Suprapubic skin (tissue), 4 donors: ENCODE measurements around the gene TXNDC8.

Source experiments
- EP300 ChIP-seq: sonication (generic); formaldehyde crosslinking; IDR thresholded peaks from one replicate; pipeline ENCODE4 v1.6.1; 2017; ENCODE audit warnings: antibody characterized with exemption
- POLR2A ChIP-seq, 2 donors: fragments of 450-650 bp; IDR thresholded peaks; one replicate each; pipeline ENCODE4 v1.6.1; 2017; ENCODE audit warnings: antibody characterized with exemption in 2 of 2, mild to moderate bottlenecking in 2 of 2, moderate library complexity in 2 of 2
- POLR2AphosphoS5 ChIP-seq, 3 donors: sonication (generic); formaldehyde crosslinking; IDR thresholded peaks; one replicate each; pipeline ENCODE4 v1.6.1; 2017; ENCODE audit warnings: antibody characterized with exemption in 3 of 3
- TF ChIP-seq, protein P1 (sequence below), 2 donors: fragments of 200-600 bp in 1 of 2; fragments of 450-650 bp in 1 of 2; sonication (generic) in 1 of 2; IDR thresholded peaks; one replicate each; pipeline ENCODE4 v1.5.1; 2016 to 2019; ENCODE audit warnings: antibody characterized with exemption in 2 of 2, mild to moderate bottlenecking in 1 of 2, moderate library complexity in 1 of 2

- TF ChIP-seq, protein P1, sequence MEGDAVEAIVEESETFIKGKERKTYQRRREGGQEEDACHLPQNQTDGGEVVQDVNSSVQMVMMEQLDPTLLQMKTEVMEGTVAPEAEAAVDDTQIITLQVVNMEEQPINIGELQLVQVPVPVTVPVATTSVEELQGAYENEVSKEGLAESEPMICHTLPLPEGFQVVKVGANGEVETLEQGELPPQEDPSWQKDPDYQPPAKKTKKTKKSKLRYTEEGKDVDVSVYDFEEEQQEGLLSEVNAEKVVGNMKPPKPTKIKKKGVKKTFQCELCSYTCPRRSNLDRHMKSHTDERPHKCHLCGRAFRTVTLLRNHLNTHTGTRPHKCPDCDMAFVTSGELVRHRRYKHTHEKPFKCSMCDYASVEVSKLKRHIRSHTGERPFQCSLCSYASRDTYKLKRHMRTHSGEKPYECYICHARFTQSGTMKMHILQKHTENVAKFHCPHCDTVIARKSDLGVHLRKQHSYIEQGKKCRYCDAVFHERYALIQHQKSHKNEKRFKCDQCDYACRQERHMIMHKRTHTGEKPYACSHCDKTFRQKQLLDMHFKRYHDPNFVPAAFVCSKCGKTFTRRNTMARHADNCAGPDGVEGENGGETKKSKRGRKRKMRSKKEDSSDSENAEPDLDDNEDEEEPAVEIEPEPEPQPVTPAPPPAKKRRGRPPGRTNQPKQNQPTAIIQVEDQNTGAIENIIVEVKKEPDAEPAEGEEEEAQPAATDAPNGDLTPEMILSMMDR (IDR thresholded peaks at IDR 0.05), result no peak
- TF ChIP-seq EP300 (no peak), POLR2AphosphoS5 (IDR thresholded peaks at IDR 0.05) (no peak), POLR2A (IDR thresholded peaks at IDR 0.05) (no peak)
Observed at GRCh38 chr9:110270211-110270995, 67.3 kb downstream of the TXNDC8 start.
